ENCODE measurements around the gene RMI2.

DNA sequence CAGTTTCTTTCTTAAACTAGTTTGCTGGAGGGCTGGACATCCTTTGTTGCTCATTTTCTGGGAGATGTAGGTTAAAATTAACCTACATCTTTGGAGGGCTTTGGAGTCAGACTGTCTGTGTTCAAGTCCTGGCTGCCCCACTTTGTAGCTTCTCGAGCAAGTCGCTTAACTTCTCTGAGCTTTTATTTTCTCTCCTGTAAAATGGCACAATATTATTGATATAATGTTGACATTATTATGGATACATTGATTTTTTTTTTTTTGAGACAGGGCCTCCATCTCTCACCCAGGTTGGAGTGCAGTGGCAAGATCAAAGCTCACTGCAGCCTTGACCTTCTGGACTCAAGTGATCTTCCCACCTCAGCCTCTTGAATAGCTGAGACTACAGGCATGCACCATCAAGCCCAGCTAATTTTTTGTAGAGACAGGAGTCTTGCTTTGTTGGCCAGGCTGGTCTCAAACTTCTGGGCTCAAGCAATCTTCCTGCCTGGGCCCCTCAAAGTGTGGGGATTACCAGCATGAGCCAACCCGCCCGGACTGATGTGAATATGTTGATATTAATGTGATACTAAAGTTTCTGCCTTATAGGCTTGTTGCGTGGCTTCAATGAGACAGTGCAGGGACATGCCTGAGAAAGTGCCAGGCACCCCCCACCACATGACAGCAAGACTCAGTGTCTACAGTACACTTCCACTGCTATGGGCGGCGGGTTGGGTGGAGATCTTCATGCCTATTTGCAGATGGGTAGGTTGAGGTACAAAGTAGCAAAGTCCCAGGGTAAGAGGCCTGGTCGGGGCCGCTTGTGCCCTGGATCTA, 31.6 kb upstream of the RMI2 start:
- TF ChIP-seq, protein P1, sequence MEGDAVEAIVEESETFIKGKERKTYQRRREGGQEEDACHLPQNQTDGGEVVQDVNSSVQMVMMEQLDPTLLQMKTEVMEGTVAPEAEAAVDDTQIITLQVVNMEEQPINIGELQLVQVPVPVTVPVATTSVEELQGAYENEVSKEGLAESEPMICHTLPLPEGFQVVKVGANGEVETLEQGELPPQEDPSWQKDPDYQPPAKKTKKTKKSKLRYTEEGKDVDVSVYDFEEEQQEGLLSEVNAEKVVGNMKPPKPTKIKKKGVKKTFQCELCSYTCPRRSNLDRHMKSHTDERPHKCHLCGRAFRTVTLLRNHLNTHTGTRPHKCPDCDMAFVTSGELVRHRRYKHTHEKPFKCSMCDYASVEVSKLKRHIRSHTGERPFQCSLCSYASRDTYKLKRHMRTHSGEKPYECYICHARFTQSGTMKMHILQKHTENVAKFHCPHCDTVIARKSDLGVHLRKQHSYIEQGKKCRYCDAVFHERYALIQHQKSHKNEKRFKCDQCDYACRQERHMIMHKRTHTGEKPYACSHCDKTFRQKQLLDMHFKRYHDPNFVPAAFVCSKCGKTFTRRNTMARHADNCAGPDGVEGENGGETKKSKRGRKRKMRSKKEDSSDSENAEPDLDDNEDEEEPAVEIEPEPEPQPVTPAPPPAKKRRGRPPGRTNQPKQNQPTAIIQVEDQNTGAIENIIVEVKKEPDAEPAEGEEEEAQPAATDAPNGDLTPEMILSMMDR (IDR thresholded peaks at IDR 0.05; ENCODE audit: insufficient read depth, low read length, poor library complexity, severe bottlenecking): no peak
- no peak for TF ChIP-seq EZH2phosphoT487 (conservative IDR thresholded peaks at IDR 0.05; ENCODE audit: low read length)

Data from SU-DHL-6 (cell line).